ENCODE measurements around the gene TXNDC17. TPM values are rescaled to one million over a fixed set of nuclear protein-coding genes. Genes with fewer than 3 reads are reported as not detected.
"Not testable (repeated sequence)": the region's sequence is repeated elsewhere in the genome, so short reads cannot be mapped to it uniquely, and the experiment has no call there.

The TXNDC17 gene
- total and polyA plus RNA-seq, 4 donors: 28.0 to 149 (median 69.2) TPM

DNA sequence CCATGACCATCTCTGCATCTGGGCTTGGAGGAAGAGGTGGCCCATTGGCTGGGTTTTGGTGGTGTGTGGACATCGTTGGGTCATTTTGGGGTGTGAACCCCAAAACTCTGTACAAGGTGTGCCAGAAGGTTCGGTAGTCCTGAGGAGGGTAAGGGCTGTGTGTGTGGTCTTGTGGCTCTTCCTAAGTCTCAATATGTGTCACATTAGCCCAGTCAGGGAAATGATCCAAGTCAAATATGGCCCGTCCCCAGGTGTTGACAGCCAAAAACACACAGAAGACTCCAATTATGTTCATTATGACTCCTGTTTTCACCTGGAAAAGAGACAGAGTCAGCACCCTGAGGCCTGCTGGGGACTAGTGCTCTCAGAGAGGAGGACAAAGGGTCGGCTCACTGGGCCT is 45.2 kb downstream of the TXNDC17 start:
- intact Hi-C loops (cut with DNase I): no loop called here
- no peaks in the 10 kb centered on the region for H3K36me3 ChIP-seq (ENCODE audit: control insufficient read depth in 1 of 2, insufficient read depth in 2 of 2, low read length in 1 of 2)
- no peaks in the 10 kb centered on the region for H3K27me3 ChIP-seq (ENCODE audit: control insufficient read depth in 1 of 2, insufficient read depth in 2 of 2, low read length in 1 of 2)
- H3K27ac ChIP-seq (ENCODE audit: low read depth in 1 of 2, low read length in 2 of 2): no peak overlapping the region
- DNase-seq (no peak), ATAC-seq (ENCODE audit: low FRiP score) (no peak)
- 72 to 80% methylated on average over 4 of the region's 4 CpGs for WGBS, 2 donors
- H3K4me3 ChIP-seq (ENCODE audit: low read length in 2 of 2): no peak overlapping the region
- no peaks in the 10 kb centered on the region for H3K9me3 ChIP-seq (ENCODE audit: control insufficient read depth, low read length)
- no peaks in the 10 kb centered on the region for H3K4me1 ChIP-seq (ENCODE audit: control insufficient read depth in 1 of 2, insufficient read depth in 2 of 2, low read length in 2 of 2)

DNA sequence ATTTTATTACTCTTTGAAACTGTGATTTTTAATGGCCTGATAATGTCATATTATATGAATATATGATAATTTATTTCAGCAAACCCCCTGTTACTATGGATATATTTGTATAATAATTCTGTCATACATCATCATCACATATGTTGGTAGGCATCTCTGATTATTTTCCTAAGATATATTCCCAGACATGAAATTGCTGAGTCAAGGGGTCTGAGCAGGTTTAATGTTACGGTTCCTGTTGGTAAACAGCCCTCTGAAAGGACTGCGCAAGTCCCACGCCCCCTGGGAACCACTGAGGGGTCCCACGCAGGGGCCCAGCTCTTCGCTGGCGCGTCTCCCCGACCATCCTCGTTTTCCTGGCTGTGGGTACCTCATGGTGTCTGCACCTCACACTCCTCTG is 48.1 kb downstream of the TXNDC17 start:
- intact Hi-C loops (cut with DNase I): no loop called here
- Histone ChIP-seq H3K27me3 (ENCODE audit: control insufficient read depth in 1 of 2, insufficient read depth in 2 of 2, low read length in 1 of 2) (no peaks in the 10 kb centered on the region), H3K4me3 (ENCODE audit: low read length in 2 of 2) (no peak overlapping the region), H3K36me3 (ENCODE audit: control insufficient read depth in 1 of 2, insufficient read depth in 2 of 2, low read length in 1 of 2) (no peaks in the 10 kb centered on the region), H3K9me3 (ENCODE audit: control insufficient read depth, low read length) (no peaks in the 10 kb centered on the region), H3K27ac (ENCODE audit: low read depth in 1 of 2, low read length in 2 of 2) (no peak overlapping the region), H3K4me1 (ENCODE audit: control insufficient read depth in 1 of 2, insufficient read depth in 2 of 2, low read length in 2 of 2) (no peaks in the 10 kb centered on the region)
- DNase-seq (no peak), ATAC-seq (ENCODE audit: low FRiP score) (no peak)
- 82 to 84% methylated on average over 9 of the region's 9 CpGs for WGBS, 2 donors

DNA sequence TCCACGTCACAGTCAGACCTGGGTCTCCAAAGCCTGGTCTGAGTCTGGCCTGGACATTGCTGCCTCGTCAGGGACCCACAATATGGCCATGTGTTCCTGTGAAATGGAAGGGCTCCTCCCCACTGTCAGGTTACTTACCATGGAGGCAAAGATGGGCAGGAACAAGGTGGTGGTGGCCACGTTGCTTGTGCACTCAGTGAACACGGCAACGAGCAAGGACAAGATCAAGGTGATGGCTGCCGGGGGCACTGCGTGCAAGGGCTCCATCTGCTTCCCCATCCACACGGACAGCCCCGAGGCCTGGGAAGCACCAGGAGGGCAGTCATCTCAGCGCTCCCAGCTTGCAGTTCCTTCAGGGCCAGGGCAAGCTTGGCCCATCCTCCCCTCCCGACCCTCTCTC is 49.8 kb downstream of the TXNDC17 start:
- ATAC-seq (ENCODE audit: low FRiP score) (no peak), DNase-seq (no peak)
- Histone ChIP-seq H3K27me3 (ENCODE audit: control insufficient read depth in 1 of 2, insufficient read depth in 2 of 2, low read length in 1 of 2) (no peaks in the 10 kb centered on the region), H3K27ac (ENCODE audit: low read depth in 1 of 2, low read length in 2 of 2) (no peak overlapping the region), H3K4me1 (ENCODE audit: control insufficient read depth in 1 of 2, insufficient read depth in 2 of 2, low read length in 2 of 2) (no peaks in the 10 kb centered on the region), H3K36me3 (ENCODE audit: control insufficient read depth in 1 of 2, insufficient read depth in 2 of 2, low read length in 1 of 2) (no peaks in the 10 kb centered on the region), H3K9me3 (ENCODE audit: control insufficient read depth, low read length) (no peaks in the 10 kb centered on the region), H3K4me3 (ENCODE audit: low read length in 2 of 2) (no peak overlapping the region)
- WGBS, 2 donors: 80 to 82% methylated on average over 11 of the region's 11 CpGs
- intact Hi-C loops (cut with DNase I): no loop called here

DNA sequence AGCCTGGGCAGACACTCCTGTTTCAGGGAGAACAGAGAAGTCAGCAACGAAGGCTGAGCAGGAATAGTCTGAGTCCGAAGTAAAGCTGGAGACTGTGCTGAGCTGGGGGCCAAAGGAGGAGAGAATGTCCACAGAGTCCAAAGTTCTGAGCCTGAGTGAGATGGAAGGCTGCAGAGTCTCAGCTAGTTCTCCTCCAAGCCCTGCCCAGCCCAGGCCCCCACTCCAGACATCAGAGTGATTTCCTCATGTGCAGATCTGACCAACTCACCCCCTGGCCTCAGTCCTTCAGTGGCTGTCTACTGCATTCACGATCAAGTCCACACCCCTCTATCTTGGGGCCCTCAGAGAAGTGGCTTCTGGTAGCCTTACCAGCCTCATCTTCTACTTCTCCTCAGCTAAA is 50.7 kb downstream of the TXNDC17 start:
- Histone ChIP-seq H3K27ac (ENCODE audit: low read depth in 1 of 2, low read length in 2 of 2) (no peak overlapping the region), H3K36me3 (ENCODE audit: control insufficient read depth in 1 of 2, insufficient read depth in 2 of 2, low read length in 1 of 2) (no peaks in the 10 kb centered on the region), H3K4me3 (ENCODE audit: low read length in 2 of 2) (no peak overlapping the region), H3K9me3 (ENCODE audit: control insufficient read depth, low read length) (no peaks in the 10 kb centered on the region), H3K4me1 (ENCODE audit: control insufficient read depth in 1 of 2, insufficient read depth in 2 of 2, low read length in 2 of 2) (no peaks in the 10 kb centered on the region), H3K27me3 (ENCODE audit: control insufficient read depth in 1 of 2, insufficient read depth in 2 of 2, low read length in 1 of 2) (no peaks in the 10 kb centered on the region)
- DNase-seq (no peak), ATAC-seq (ENCODE audit: low FRiP score) (no peak)
- intact Hi-C loops (cut with DNase I): no loop called here
- WGBS, 2 donors: 76 to 77% methylated on average over 3 of the region's 3 CpGs

DNA sequence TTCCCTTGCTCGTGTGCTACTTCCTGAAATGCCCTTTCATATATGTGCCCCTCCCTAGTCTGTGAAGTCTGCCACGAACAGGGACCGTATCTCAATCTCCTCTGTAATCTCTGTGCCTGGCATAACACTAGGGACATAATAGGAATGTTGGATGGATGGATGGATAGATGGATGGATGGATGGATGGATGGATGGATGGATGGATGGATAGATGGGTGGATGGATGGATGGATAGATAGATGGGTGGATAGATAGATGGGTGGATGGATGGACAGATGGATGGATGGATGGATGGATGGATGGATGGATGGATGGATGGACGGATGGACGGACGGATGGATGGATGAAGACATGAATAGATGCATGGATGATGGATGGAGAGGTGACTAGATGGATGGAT is 51.1 kb downstream of the TXNDC17 start:
- WGBS, 2 donors: 63 to 64% methylated on average over 6 of the region's 6 CpGs
- H3K36me3 ChIP-seq (ENCODE audit: control insufficient read depth in 1 of 2, insufficient read depth in 2 of 2, low read length in 1 of 2); ATAC-seq (ENCODE audit: low FRiP score); H3K27me3 ChIP-seq (ENCODE audit: control insufficient read depth in 1 of 2, insufficient read depth in 2 of 2, low read length in 1 of 2); H3K9me3 ChIP-seq (ENCODE audit: control insufficient read depth, low read length); H3K27ac ChIP-seq (ENCODE audit: low read depth in 1 of 2, low read length in 2 of 2); H3K4me3 ChIP-seq (ENCODE audit: low read length in 2 of 2); intact Hi-C loops (cut with DNase I); H3K4me1 ChIP-seq (ENCODE audit: control insufficient read depth in 1 of 2, insufficient read depth in 2 of 2, low read length in 2 of 2); DNase-seq: not testable (repeated sequence)

Small RNA genes lying within 50 kb of the gene (microRNA-seq; reads per million reads assigned to microRNA genes)
- gene MIR4520-1 (0 reads per million in 2 donors), gene MIR4520-2 (0 reads per million in 2 donors)

Other genes starting within 250 kb of the TXNDC17 start
- not detected for gene AIPL1, start 205.9 kb upstream of the TXNDC17 start, total RNA-seq
- under 1 TPM in 1 of 2 donors, not detected in 1; 0.25 TPM for gene AIPL1, start 205.9 kb upstream of the TXNDC17 start, polyA plus RNA-seq
- under 1 TPM in 1 of 2 donors, not detected in 1; 0.84 TPM for gene PIMREG, start 196.6 kb upstream of the TXNDC17 start, total RNA-seq
- gene PIMREG, start 196.6 kb upstream of the TXNDC17 start, polyA plus RNA-seq: under 1 TPM in 1 of 2 donors, not detected in 1; 0.50 TPM
- 1 to 10 TPM; 1.8 to 3.6 TPM for gene PITPNM3, start 84.5 kb upstream of the TXNDC17 start, total RNA-seq
- under 1 TPM; 0.38 to 0.67 TPM for gene PITPNM3, start 84.5 kb upstream of the TXNDC17 start, polyA plus RNA-seq
- gene KIAA0753, start 349 bp upstream of the TXNDC17 start, total RNA-seq: 10 to 100 TPM; 10.9 to 20.2 TPM
- gene KIAA0753, start 349 bp upstream of the TXNDC17 start, polyA plus RNA-seq: 1 to 10 TPM; 2.5 to 9.7 TPM
- gene MED31, start 10.5 kb downstream of the TXNDC17 start, total RNA-seq: 10 to 100 TPM in 1 of 2 donors, 1 to 10 TPM in 1; 8.4 to 14.1 TPM
- gene MED31, start 10.5 kb downstream of the TXNDC17 start, polyA plus RNA-seq: 10 to 100 TPM in 1 of 2 donors, 1 to 10 TPM in 1; 9.9 to 15.2 TPM
- 1 to 10 TPM; 1.2 to 1.5 TPM for gene C17orf100, start 10.7 kb downstream of the TXNDC17 start, total RNA-seq
- gene C17orf100, start 10.7 kb downstream of the TXNDC17 start, polyA plus RNA-seq: 1 to 10 TPM; 1.0 to 1.5 TPM
- gene SLC13A5, start 72.3 kb downstream of the TXNDC17 start, total RNA-seq: under 1 TPM; 0.10 to 0.36 TPM
- gene SLC13A5, start 72.3 kb downstream of the TXNDC17 start, polyA plus RNA-seq: not detected
- 100 to 1,000 TPM in 1 of 2 donors, 10 to 100 TPM in 1; 74.8 to 108 TPM for gene XAF1, start 115.0 kb downstream of the TXNDC17 start, total RNA-seq
- gene XAF1, start 115.0 kb downstream of the TXNDC17 start, polyA plus RNA-seq: 10 to 100 TPM in 1 of 2 donors, 1 to 10 TPM in 1; 4.5 to 56.8 TPM
- gene FBXO39, start 135.2 kb downstream of the TXNDC17 start, total RNA-seq: 1 to 10 TPM in 1 of 2 donors, under 1 TPM in 1; 0.26 to 2.0 TPM
- under 1 TPM in 1 of 2 donors, not detected in 1; 0.26 TPM for gene FBXO39, start 135.2 kb downstream of the TXNDC17 start, polyA plus RNA-seq
- not detected for gene TEKT1, start 190.7 kb downstream of the TXNDC17 start, total RNA-seq
- gene TEKT1, start 190.7 kb downstream of the TXNDC17 start, polyA plus RNA-seq: not detected